OCI-LY1 (cell line): ENCODE measurements around the gene GJA8.

Source experiments
- H2AFZ ChIP-seq: fragments of 200-600 bp; sonication (generic), shearing (Covaris generic); 2 replicates; pipeline ENCODE4 v1.6.0; 2014; ENCODE audit warnings: antibody characterized with exemption, mild to moderate bottlenecking, low read length
- H3F3A ChIP-seq: fragments of 200-600 bp; sonication (generic), shearing (Covaris generic); 2 replicates; pipeline ENCODE4 v1.6.0; 2014; ENCODE audit warnings: mild to moderate bottlenecking, antibody characterized with exemption, low read length, moderate library complexity; ENCODE audit not compliant: insufficient read depth
- H3K27ac ChIP-seq: fragments of 200-600 bp; sonication (generic); 2 replicates; pipeline ENCODE4 v1.5.1; 2014; ENCODE audit warnings: low read length, mixed run types, mild to moderate bottlenecking, low read depth; ENCODE audit not compliant: poor library complexity, severe bottlenecking
- H3K27me3 ChIP-seq: fragments of 200-600 bp; sonication (generic); 2 replicates; pipeline ENCODE4 v1.6.0; 2014; ENCODE audit warnings: antibody characterized with exemption, mild to moderate bottlenecking, low read length, moderate library complexity; ENCODE audit not compliant: insufficient read depth
- H3K36me3 ChIP-seq: fragments of 200-600 bp; sonication (generic); 2 replicates; pipeline ENCODE4 v1.6.1; 2014; ENCODE audit warnings: mild to moderate bottlenecking, antibody characterized with exemption, low read length, moderate library complexity, mixed read lengths; ENCODE audit not compliant: insufficient read depth
- H3K4me1 ChIP-seq: fragments of 200-600 bp; sonication (generic); 2 replicates; pipeline ENCODE4 v1.5.1; 2014; ENCODE audit warnings: mild to moderate bottlenecking, low read length, moderate library complexity; ENCODE audit not compliant: insufficient read depth, severe bottlenecking
- H3K4me2 ChIP-seq: fragments of 200-600 bp; sonication (generic), shearing (Covaris generic); 2 replicates; pipeline ENCODE4 v1.6.1; 2014; ENCODE audit warnings: low read length
- H3K4me3 ChIP-seq: fragments of 200-600 bp; sonication (generic); 2 replicates; pipeline ENCODE4 v1.5.1; 2014; ENCODE audit warnings: low read length, low read depth, mild to moderate bottlenecking, mixed read lengths; ENCODE audit not compliant: poor library complexity, severe bottlenecking
- H3K79me2 ChIP-seq: fragments of 200-600 bp; shearing (Covaris generic); 2 replicates; pipeline ENCODE4 v1.6.1; 2016; ENCODE audit warnings: mixed run types, low read length, mixed read lengths; ENCODE audit not compliant: insufficient read depth
- H3K9ac ChIP-seq: fragments of 200-600 bp; sonication (generic), shearing (Covaris generic); 2 replicates; pipeline ENCODE4 v1.6.1; 2014; ENCODE audit warnings: mild to moderate bottlenecking, low read length, mixed read lengths
- H3K9me2 ChIP-seq: fragments of 200-600 bp; sonication (generic), shearing (Covaris generic); 2 replicates; pipeline ENCODE4 v1.6.1; 2014; ENCODE audit warnings: low read depth, mild to moderate bottlenecking, low read length, mixed read lengths
- H3K9me3 ChIP-seq: fragments of 200-600 bp; shearing (Covaris generic); 2 replicates; pipeline ENCODE4 v1.6.1; 2014; ENCODE audit warnings: low read length, mixed read lengths
- H4K20me1 ChIP-seq: fragments of 200-600 bp; sonication (generic), shearing (Covaris generic); 2 replicates; pipeline ENCODE4 v1.6.0; 2016; ENCODE audit warnings: mild to moderate bottlenecking, low read length; ENCODE audit not compliant: insufficient read depth
- EZH2 ChIP-seq: fragments of 200-600 bp; sonication (generic), shearing (Covaris generic); IDR thresholded peaks from 2 replicates; pipeline ENCODE4 v1.8.0; 2017; ENCODE audit warnings: borderline replicate concordance, mixed run types, mild to moderate bottlenecking, antibody characterized with exemption, low read length, moderate library complexity, mixed read lengths
- TF ChIP-seq, protein P1 (sequence below): fragments of 200-600 bp; sonication (generic), shearing (Covaris generic); IDR thresholded peaks from 2 replicates; pipeline ENCODE4 v1.5.1; 2017; ENCODE audit warnings: mild to moderate bottlenecking, antibody characterized with exemption, low read length, moderate library complexity, mixed read lengths

The GJA8 gene

DNA sequence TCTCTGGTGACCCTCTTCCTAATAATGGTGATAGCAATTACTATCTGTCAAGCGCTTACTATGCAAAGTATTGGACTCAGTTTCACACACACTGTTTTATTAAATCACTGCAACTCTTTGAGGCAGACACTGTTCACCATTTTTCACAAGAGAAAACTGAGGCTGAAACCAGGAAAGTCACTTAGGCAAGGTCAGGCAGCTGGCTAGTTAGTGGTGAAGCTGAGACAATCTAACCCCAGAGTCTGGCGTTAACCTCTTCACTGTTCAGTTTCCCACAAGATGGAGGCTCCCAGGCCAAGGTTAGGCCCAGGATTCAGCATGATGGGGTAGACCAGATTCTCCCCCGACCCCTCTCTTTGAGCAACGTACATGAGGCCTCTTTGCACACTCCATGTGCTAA lies 4.8 kb upstream of the GJA8 start:
- Histone ChIP-seq H3K36me3 (no peaks in the 10 kb centered on the region), H3K9me2 (no peaks in the 10 kb centered on the region), H3K4me2 (no peak overlapping the region), H3K27ac (no peak overlapping the region), H3K79me2 (no peaks in the 10 kb centered on the region), H3K4me3 (no peak overlapping the region), H3K4me1 (no peaks in the 10 kb centered on the region), H3F3A (no peaks in the 10 kb centered on the region), H3K27me3 (no peaks in the 10 kb centered on the region), H3K9ac (no peak overlapping the region), H4K20me1 (no peaks in the 10 kb centered on the region), H3K9me3 (no peaks in the 10 kb centered on the region), H2AFZ (no peak overlapping the region)
- TF ChIP-seq EZH2, result no peak
- TF ChIP-seq, protein P1, sequence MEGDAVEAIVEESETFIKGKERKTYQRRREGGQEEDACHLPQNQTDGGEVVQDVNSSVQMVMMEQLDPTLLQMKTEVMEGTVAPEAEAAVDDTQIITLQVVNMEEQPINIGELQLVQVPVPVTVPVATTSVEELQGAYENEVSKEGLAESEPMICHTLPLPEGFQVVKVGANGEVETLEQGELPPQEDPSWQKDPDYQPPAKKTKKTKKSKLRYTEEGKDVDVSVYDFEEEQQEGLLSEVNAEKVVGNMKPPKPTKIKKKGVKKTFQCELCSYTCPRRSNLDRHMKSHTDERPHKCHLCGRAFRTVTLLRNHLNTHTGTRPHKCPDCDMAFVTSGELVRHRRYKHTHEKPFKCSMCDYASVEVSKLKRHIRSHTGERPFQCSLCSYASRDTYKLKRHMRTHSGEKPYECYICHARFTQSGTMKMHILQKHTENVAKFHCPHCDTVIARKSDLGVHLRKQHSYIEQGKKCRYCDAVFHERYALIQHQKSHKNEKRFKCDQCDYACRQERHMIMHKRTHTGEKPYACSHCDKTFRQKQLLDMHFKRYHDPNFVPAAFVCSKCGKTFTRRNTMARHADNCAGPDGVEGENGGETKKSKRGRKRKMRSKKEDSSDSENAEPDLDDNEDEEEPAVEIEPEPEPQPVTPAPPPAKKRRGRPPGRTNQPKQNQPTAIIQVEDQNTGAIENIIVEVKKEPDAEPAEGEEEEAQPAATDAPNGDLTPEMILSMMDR, result no peak

DNA sequence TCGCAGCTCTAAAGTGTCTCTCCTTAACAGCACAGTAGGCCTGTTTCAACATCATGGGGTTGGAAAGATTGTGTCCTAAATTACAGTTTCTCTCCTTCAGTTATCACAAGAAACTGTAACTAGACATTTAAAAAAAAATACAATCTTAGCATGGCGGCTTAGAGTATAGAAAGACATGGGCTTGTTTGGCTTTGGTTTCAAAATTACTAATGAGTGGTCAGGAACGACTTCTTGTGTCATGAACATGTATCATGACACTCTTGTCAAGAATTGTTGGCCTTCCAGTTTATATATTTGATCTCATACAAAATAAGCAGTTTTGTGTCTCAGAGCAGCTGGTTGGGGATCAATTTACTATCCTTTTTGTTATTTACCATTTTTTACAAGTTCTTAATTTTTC lies 2.1 kb downstream of the GJA8 start:
- H3K36me3 ChIP-seq, result no peaks in the 10 kb centered on the region
- H3K4me3 ChIP-seq, result no peak overlapping the region
- H3K4me2 ChIP-seq, result no peak overlapping the region
- H3F3A ChIP-seq, result no peaks in the 10 kb centered on the region
- H3K27me3 ChIP-seq, result no peaks in the 10 kb centered on the region
- H3K4me1 ChIP-seq, result no peaks in the 10 kb centered on the region
- no peak overlapping the region for H2AFZ ChIP-seq
- H3K9ac ChIP-seq, result no peak overlapping the region
- no peak overlapping the region for H3K27ac ChIP-seq
- H3K9me3 ChIP-seq, result no peaks in the 10 kb centered on the region
- H3K79me2 ChIP-seq, result no peaks in the 10 kb centered on the region
- H4K20me1 ChIP-seq, result no peaks in the 10 kb centered on the region
- no peak for TF ChIP-seq EZH2
- TF ChIP-seq, protein P1, result no peak
- H3K9me2 ChIP-seq, result no peaks in the 10 kb centered on the region

DNA sequence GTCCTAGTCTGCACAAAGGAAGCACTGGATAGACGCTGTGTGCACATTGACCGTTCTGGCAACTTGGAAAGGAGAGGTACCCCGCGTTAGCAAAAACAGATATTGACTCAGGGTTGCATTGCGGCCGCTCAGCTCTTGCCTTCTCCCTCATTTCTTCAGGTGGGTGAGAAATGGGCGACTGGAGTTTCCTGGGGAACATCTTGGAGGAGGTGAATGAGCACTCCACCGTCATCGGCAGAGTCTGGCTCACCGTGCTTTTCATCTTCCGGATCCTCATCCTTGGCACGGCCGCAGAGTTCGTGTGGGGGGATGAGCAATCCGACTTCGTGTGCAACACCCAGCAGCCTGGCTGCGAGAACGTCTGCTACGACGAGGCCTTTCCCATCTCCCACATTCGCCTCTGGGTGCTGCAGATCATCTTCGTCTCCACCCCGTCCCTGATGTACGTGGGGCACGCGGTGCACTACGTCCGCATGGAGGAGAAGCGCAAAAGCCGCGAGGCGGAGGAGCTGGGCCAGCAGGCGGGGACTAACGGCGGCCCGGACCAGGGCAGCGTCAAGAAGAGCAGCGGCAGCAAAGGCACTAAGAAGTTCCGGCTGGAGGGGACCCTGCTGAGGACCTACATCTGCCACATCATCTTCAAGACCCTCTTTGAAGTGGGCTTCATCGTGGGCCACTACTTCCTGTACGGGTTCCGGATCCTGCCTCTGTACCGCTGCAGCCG lies 5.4 kb downstream of the GJA8 start:
- Histone ChIP-seq H3K9me2 (no peaks in the 10 kb centered on the region), H3K9ac (no peak overlapping the region), H3F3A (no peaks in the 10 kb centered on the region), H3K4me3 (no peak overlapping the region), H3K36me3 (no peaks in the 10 kb centered on the region), H3K27ac (no peak overlapping the region), H3K4me2 (no peak overlapping the region), H3K9me3 (no peaks in the 10 kb centered on the region), H4K20me1 (no peaks in the 10 kb centered on the region), H3K27me3 (no peaks in the 10 kb centered on the region), H2AFZ (no peak overlapping the region), H3K4me1 (no peaks in the 10 kb centered on the region), H3K79me2 (no peaks in the 10 kb centered on the region)
- TF ChIP-seq, protein P1, result no peak
- TF ChIP-seq EZH2, result no peak
